NCI-H69 (cell line): ENCODE results near the gene SPINK5.

Source experiments
- DNase-seq: peaks from one replicate; lab custom pipeline; 2025; lab: John Stamatoyannopoulos, UW

The SPINK5 gene

GRCh38 chr5:148177207-148177606, 113.4 kb downstream of the SPINK5 start:
- DNase-seq = no peak

- peak; percentile 80 for DNase-seq
Observed at GRCh38 chr5:148179234-148179824, 115.5 kb downstream of the SPINK5 start.

- DNase-seq = no peak
Observed at GRCh38 chr5:148186248-148187003, 122.6 kb downstream of the SPINK5 start.
